ENCODE data around the gene CCNA2. TPM values are rescaled to one million over a fixed set of nuclear protein-coding genes. Genes with fewer than 3 reads are reported as not detected.

Gene CCNA2
- total RNA-seq, 2 experiments from 2014 or later, result 149 to 162 TPM

- H2AFZ ChIP-seq (ENCODE audit: low read length), result peak overlapping the region; percentile 74; the same call in 1 of the 2 replicates
- peaks cover 37% of the 10 kb centered on the region for H3K79me2 ChIP-seq (ENCODE audit: insufficient read depth, low read depth, low read length)
- peaks cover 35% of the 10 kb centered on the region for H3K4me1 ChIP-seq (ENCODE audit: insufficient read depth, low read length, poor library complexity, severe bottlenecking)
- POLR2A ChIA-PET, result interaction anchor here (0.6 to 3.7 kb wide), 7 partner anchors 10 to 45 kb away, joined by 4 to 29 read pairs (median 16); partner anchors contain the start of genes BBS7 and EXOSC9
- TF ChIP-seq EZH2phosphoT487 (IDR thresholded peaks at IDR 0.05; ENCODE audit: borderline replicate concordance, low read depth, low read length) (no peak), CTCF (conservative IDR thresholded peaks at IDR 0.05; ENCODE audit: low read length) (no peak)
- peaks cover 24% of the 10 kb centered on the region for H4K20me1 ChIP-seq (ENCODE audit: insufficient read depth, low read length)
- H3K9me2 ChIP-seq (ENCODE audit: insufficient read depth, low read length), result no peaks in the 10 kb centered on the region
- no TSS peak for BruUV-seq (replicated peaks)
- peak; percentile 17 for DNase-seq (ENCODE audit: low spot score)
- CTCF ChIA-PET (ENCODE audit: unreplicated experiment), result no interaction called here
- peaks cover 62% of the 10 kb centered on the region for H3K36me3 ChIP-seq (ENCODE audit: insufficient read depth, low read length)
- H3K27ac ChIP-seq (ENCODE audit: low read depth, low read length, poor library complexity, severe bottlenecking), result no peak overlapping the region
- H3K4me3 ChIP-seq (ENCODE audit: low read depth, low read length, poor library complexity, severe bottlenecking), result no peak overlapping the region
- H3K9me3 ChIP-seq (ENCODE audit: low read length), result no peaks in the 10 kb centered on the region
- intact Hi-C loops (cut with micrococcal nuclease; ENCODE audit: unreplicated experiment), result loop anchor here (1.0 to 10.0 kb wide), 4 partner anchors 45 to 1097 kb away; partner anchors contain the start of genes BBS12, BBS7, BLTP1 and NUDT6
- peak overlapping the region; percentile 89; the same call in 1 of the 2 replicates for H3K4me2 ChIP-seq (ENCODE audit: low read length)
Observed at GRCh38 chr4:121824950-121825349, 1.3 kb upstream of the CCNA2 start.

- peak; percentile 26; the same call in 1 of the 2 replicates for TF ChIP-seq CTCF (conservative IDR thresholded peaks at IDR 0.05; ENCODE audit: low read length)
- no peak for TF ChIP-seq EZH2phosphoT487 (IDR thresholded peaks at IDR 0.05; ENCODE audit: borderline replicate concordance, low read depth, low read length)
- POLR2A ChIA-PET, result interaction anchor here (0.5 to 3.7 kb wide), 12 partner anchors 9 to 1095 kb away, joined by 3 to 29 read pairs (median 4); partner anchors contain the start of genes BBS7 and EXOSC9
- CTCF ChIA-PET (ENCODE audit: unreplicated experiment), result no interaction called here
- no peak for DNase-seq (ENCODE audit: low spot score)
- Histone ChIP-seq H2AFZ (ENCODE audit: low read length) (peak overlapping the region; percentile 96), H3K4me3 (ENCODE audit: low read depth, low read length, poor library complexity, severe bottlenecking) (peak overlapping the region; percentile 96), H3K4me2 (ENCODE audit: low read length) (peak overlapping the region; percentile 89), H3K4me1 (ENCODE audit: insufficient read depth, low read length, poor library complexity, severe bottlenecking) (peaks cover 42% of the 10 kb centered on the region), H3K9me3 (ENCODE audit: low read length) (no peaks in the 10 kb centered on the region), H4K20me1 (ENCODE audit: insufficient read depth, low read length) (peaks cover 25% of the 10 kb centered on the region), H3K79me2 (ENCODE audit: insufficient read depth, low read depth, low read length) (peaks cover 43% of the 10 kb centered on the region), H3K9me2 (ENCODE audit: insufficient read depth, low read length) (no peaks in the 10 kb centered on the region), H3K36me3 (ENCODE audit: insufficient read depth, low read length) (peaks cover 65% of the 10 kb centered on the region), H3K27ac (ENCODE audit: low read depth, low read length, poor library complexity, severe bottlenecking) (peak overlapping the region; percentile 87)
- BruUV-seq (replicated peaks), result TSS peak; percentile 96
- intact Hi-C loops (cut with micrococcal nuclease; ENCODE audit: unreplicated experiment), result loop anchor here (1.0 to 10.0 kb wide), 4 partner anchors 46 to 1098 kb away; partner anchors contain the start of genes BBS12, BBS7, BLTP1 and NUDT6
Observed at GRCh38 chr4:121824171-121824527, 466 bp upstream of the CCNA2 start.

All from OCI-LY7 (cell line).